GM21619 (cell line): ENCODE measurements around the gene HNF1B.

Source experiments
- ATAC-seq: cut with Tn5 transposase; IDR thresholded peaks from one replicate; pipeline ENCODE4 v1.9.1; 2021; ENCODE audit not compliant: unreplicated experiment

Gene HNF1B

GRCh38 chr17:37674511-37674910 is 70.3 kb downstream of the HNF1B start:
- no peak for ATAC-seq

- no peak for ATAC-seq
Measured at GRCh38 chr17:37673386-37673785, 71.5 kb downstream of the HNF1B start.

GRCh38 chr17:37672548-37673078 is 72.2 kb downstream of the HNF1B start:
- ATAC-seq = no peak

GRCh38 chr17:37671824-37672547 is 72.9 kb downstream of the HNF1B start:
- no peak for ATAC-seq

- ATAC-seq = no peak
Measured at GRCh38 chr17:37671028-37671823, 73.6 kb downstream of the HNF1B start.

- ATAC-seq = no peak
Measured at GRCh38 chr17:37667039-37667438, 77.8 kb downstream of the HNF1B start.

GRCh38 chr17:37664214-37664613 is 80.6 kb downstream of the HNF1B start:
- ATAC-seq = no peak

- no peak for ATAC-seq
Measured at GRCh38 chr17:37662353-37662752, 82.5 kb downstream of the HNF1B start.

GRCh38 chr17:37661400-37662014 is 83.4 kb downstream of the HNF1B start:
- ATAC-seq = no peak

GRCh38 chr17:37659925-37660324 is 84.9 kb downstream of the HNF1B start:
- ATAC-seq = no peak

- no peak for ATAC-seq
Measured at GRCh38 chr17:37657202-37657601, 87.7 kb downstream of the HNF1B start.

GRCh38 chr17:37651849-37652248 is 93.0 kb downstream of the HNF1B start:
- ATAC-seq = no peak

- no peak for ATAC-seq
Measured at GRCh38 chr17:37650419-37651003, 94.3 kb downstream of the HNF1B start.

GRCh38 chr17:37648555-37648954 is 96.3 kb downstream of the HNF1B start:
- ATAC-seq = no peak

GRCh38 chr17:37647856-37648255 is 97.0 kb downstream of the HNF1B start:
- no peak for ATAC-seq

GRCh38 chr17:37643869-37644268 is 101.0 kb downstream of the HNF1B start:
- ATAC-seq = no peak

- ATAC-seq = no peak
Measured at GRCh38 chr17:37643118-37643766, 101.6 kb downstream of the HNF1B start, which contains the start of gene DDX52. DDX52 (minus strand) TSS chr17:37643446; CDS start chr17:37643420, 26 bp downstream.

GRCh38 chr17:37642681-37643080 is 102.2 kb downstream of the HNF1B start:
- no peak for ATAC-seq

- ATAC-seq = no peak
Measured at GRCh38 chr17:37640015-37640414, 104.8 kb downstream of the HNF1B start.

GRCh38 chr17:37637956-37638355 is 106.9 kb downstream of the HNF1B start:
- no peak for ATAC-seq
